Esophagus muscularis mucosa (tissue), 4 donors: ENCODE results near the gene DHRS12. TPM values are rescaled to one million over a fixed set of nuclear protein-coding genes. Genes with fewer than 3 reads are reported as not detected.
A peak's percentile ranks its signal among the peaks of the same experiment; 100 is the strongest.

Source experiments
- DNase-seq: peaks from one replicate; pipeline ENCODE4 v3.0.0-alpha.2; 2017; ENCODE audit errors: extremely low spot score
- H3K27ac ChIP-seq, 4 donors: fragments of 200-600 bp; sonication (generic); replicated peaks in 1 of 4; 1 replicate in 3 of 4; 2 replicates in 1 of 4; pipeline ENCODE4 v1.5.1; 2016 to 2019; ENCODE audit warnings: mild to moderate bottlenecking in 1 of 4
- H3K27me3 ChIP-seq, 4 donors: fragments of 200-600 bp; sonication (generic); one replicate each; pipeline versions ENCODE4 v1.5.1 to v1.6.0; 2016 to 2019
- H3K36me3 ChIP-seq, 4 donors: fragments of 200-600 bp; sonication (generic); one replicate each; pipeline ENCODE4 v1.5.1; 2016 to 2019
- H3K4me1 ChIP-seq, 4 donors: fragments of 200-600 bp; sonication (generic); one replicate each; pipeline ENCODE4 v1.5.1; 2016 to 2019
- H3K4me3 ChIP-seq, 4 donors: fragments of 200-600 bp; sonication (generic); 1 replicate in 2 of 4; 2 replicates in 2 of 4; pipeline ENCODE4 v1.5.1; 2016 to 2019; ENCODE audit warnings: mild to moderate bottlenecking in 4 of 4, moderate library complexity in 1 of 4
- H3K9me3 ChIP-seq, 4 donors: fragments of 200-600 bp; sonication (generic); 1 replicate in 3 of 4; 2 replicates in 1 of 4; pipeline ENCODE4 v1.5.1; 2016 to 2019
- EP300 ChIP-seq: sonication (generic); formaldehyde crosslinking; IDR thresholded peaks from one replicate; pipeline ENCODE4 v1.6.1; 2017; ENCODE audit warnings: antibody characterized with exemption
- POLR2A ChIP-seq: fragments of 450-650 bp; IDR thresholded peaks from one replicate; pipeline ENCODE4 v1.6.1; 2017; ENCODE audit warnings: antibody characterized with exemption, moderate library complexity, mild to moderate bottlenecking, low read depth
- POLR2AphosphoS5 ChIP-seq, 2 donors: sonication (generic); formaldehyde crosslinking; IDR thresholded peaks; one replicate each; pipeline ENCODE4 v1.6.1; 2017; ENCODE audit warnings: antibody characterized with exemption in 2 of 2
- whole genome bisulfite sequencing: methylation state at CpG from one replicate; pipeline ENCODE4 v1.1.5; 2018; 5-methylcytosine and 5-hydroxymethylcytosine counted together
- intact Hi-C: fragments of 100-400 bp; cut with DNase I; formaldehyde crosslinking; loops from one replicate; pipeline ENCODE4 v1.15.1; 2023
- total RNA-seq, 4 donors: library from RNA; depleted of rRNA; stranded (reverse); fragments of >200 nt; gene quantifications; one replicate each; pipeline versions ENCODE4 v1.1.0 to v1.2.1, GENCODE V29; 2016
- TF ChIP-seq, protein P1 (sequence below), 3 experiments: fragments of 200-600 bp in 2 of 3; fragments of 450-650 bp in 1 of 3; sonication (generic) in 2 of 3; IDR thresholded peaks; one replicate each; pipeline ENCODE4 v1.5.1; 2017 to 2019; ENCODE audit warnings: antibody characterized with exemption in 3 of 3, mild to moderate bottlenecking in 2 of 3, moderate library complexity in 1 of 3

The DHRS12 gene
- total RNA-seq, 4 donors from 2014 or later: 10.3 to 18.6 (median 14.9) TPM

DNA sequence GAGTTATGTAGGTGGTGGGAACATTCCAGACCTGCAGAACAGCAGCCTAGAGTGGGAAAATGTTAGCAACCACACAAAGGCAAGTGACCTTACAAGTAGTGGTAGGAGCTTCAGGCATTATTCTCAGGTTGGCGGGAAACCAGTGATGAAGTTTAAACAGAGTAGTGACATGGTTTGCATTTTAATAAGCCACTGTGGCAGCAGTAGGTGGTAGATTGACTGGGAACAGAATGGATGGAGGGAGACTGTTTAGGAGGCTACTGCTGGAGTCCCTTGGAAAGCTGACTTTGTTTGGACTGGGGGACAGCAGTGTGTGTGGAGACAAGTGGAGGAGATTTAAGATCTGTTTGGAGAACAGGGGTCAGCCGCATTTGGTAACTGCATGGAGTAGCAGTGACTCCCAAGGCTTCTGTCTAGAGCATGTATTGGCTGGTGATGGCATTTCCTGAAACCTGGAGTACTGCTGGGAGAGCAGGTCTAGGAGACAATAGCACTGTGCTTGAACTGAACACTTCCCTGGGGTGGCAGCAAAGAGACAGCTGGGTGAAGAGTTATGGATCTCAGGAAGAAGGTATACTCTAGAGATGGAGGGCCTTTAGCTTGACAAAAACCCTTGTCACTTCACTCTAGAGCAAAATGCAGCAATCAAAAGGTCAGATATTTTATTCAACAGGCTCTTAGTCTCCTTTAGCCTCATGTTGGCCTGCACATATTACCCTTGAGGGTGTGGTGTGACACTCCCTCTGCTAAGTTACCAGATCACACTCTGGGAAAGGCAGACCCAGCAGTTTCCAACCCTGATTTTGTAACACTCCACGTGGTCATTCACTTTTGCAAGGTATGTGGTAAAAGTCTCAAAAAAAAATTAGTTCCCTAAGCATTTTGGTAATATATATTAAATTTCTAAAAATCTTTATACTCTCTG, 70.3 kb downstream of the DHRS12 start:
- WGBS: 79% methylated on average over 3 of the region's 3 CpGs
- Histone ChIP-seq H3K27ac (no peak overlapping the region), H3K4me1 (peaks cover 13 to 35% (median 31%) of the 10 kb centered on the region in 4 donors), H3K36me3 (peaks cover 0 to 8% (median 0%) of the 10 kb centered on the region in 4 donors), H3K4me3 (no peak overlapping the region), H3K9me3 (no peaks in the 10 kb centered on the region), H3K27me3 (no peaks in the 10 kb centered on the region)
- TF ChIP-seq POLR2AphosphoS5 (IDR thresholded peaks at IDR 0.05) (no peak), POLR2A (no peak), EP300 (no peak)
- TF ChIP-seq, protein P1, sequence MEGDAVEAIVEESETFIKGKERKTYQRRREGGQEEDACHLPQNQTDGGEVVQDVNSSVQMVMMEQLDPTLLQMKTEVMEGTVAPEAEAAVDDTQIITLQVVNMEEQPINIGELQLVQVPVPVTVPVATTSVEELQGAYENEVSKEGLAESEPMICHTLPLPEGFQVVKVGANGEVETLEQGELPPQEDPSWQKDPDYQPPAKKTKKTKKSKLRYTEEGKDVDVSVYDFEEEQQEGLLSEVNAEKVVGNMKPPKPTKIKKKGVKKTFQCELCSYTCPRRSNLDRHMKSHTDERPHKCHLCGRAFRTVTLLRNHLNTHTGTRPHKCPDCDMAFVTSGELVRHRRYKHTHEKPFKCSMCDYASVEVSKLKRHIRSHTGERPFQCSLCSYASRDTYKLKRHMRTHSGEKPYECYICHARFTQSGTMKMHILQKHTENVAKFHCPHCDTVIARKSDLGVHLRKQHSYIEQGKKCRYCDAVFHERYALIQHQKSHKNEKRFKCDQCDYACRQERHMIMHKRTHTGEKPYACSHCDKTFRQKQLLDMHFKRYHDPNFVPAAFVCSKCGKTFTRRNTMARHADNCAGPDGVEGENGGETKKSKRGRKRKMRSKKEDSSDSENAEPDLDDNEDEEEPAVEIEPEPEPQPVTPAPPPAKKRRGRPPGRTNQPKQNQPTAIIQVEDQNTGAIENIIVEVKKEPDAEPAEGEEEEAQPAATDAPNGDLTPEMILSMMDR (IDR thresholded peaks at IDR 0.05): no peak
- intact Hi-C loops: no loop called here
- DNase-seq: peak; percentile 78

DNA sequence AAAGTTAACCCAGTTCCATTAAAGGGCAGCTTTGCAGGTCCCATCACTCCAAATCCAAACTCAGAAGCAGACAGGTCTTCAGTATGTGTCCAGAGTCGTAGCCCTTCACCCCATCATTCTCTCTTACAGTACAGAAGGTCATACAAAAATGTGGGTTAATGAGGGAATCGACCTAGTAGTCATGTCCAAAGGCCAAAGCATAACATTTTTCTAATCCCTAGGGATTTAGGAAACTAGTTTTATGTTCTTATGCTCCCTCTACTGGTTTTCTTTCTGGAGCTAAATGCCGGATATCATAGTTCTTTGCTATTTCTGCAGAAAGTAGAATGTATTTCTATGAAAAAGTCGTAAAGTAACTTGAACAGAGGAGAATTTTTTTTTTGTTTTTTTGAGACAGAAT, 72.2 kb downstream of the DHRS12 start:
- intact Hi-C loops: no loop called here
- Histone ChIP-seq H3K4me1 (peaks cover 15 to 34% (median 31%) of the 10 kb centered on the region in 4 donors), H3K9me3 (no peaks in the 10 kb centered on the region), H3K36me3 (peaks cover 0 to 15% (median 0%) of the 10 kb centered on the region in 4 donors), H3K27ac (peak overlapping the region in 2 of 4 donors; percentile 68 to 78), H3K27me3 (no peaks in the 10 kb centered on the region), H3K4me3 (no peak overlapping the region)
- TF ChIP-seq, protein P1 (IDR thresholded peaks at IDR 0.05): peak; percentile 14 to 40 (median 23)
- TF ChIP-seq EP300 (no peak), POLR2AphosphoS5 (IDR thresholded peaks at IDR 0.05) (peak in 1 of 2 donors; percentile 23), POLR2A (no peak)
- no peak for DNase-seq
- WGBS: 63% methylated on average over 4 of the region's 4 CpGs

DNA sequence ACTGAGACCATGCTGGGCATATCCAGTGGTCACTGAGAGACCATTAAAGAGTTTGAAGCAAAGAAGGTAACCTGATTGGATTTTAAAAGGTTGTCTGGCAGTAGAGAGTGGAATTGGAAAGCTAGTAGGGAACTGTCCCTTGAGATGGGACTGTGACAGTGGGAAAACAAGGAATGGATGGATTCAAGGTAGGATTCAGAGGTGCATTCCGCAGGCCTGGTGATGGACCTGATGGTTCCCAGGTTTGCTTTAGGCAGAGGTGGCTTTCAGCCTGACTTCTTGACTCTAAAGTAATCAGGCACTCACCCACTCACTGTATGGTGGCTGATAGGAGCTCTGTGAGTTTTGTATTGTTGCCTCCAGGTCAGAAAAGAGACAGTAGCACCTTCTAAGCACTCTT, 73.0 kb downstream of the DHRS12 start:
- intact Hi-C loops: no loop called here
- Histone ChIP-seq H3K9me3 (no peaks in the 10 kb centered on the region), H3K4me1 (peaks cover 20 to 34% (median 31%) of the 10 kb centered on the region in 4 donors), H3K27ac (peak overlapping the region; percentile 60 to 78 (median 65)), H3K36me3 (peaks cover 0 to 15% (median 0%) of the 10 kb centered on the region in 4 donors), H3K4me3 (no peak overlapping the region), H3K27me3 (no peaks in the 10 kb centered on the region)
- DNase-seq: no peak
- TF ChIP-seq, protein P1 (IDR thresholded peaks at IDR 0.05): no peak
- TF ChIP-seq POLR2AphosphoS5 (IDR thresholded peaks at IDR 0.05) (no peak), POLR2A (no peak), EP300 (no peak)
- 100% methylated on average over 1 of the region's 1 CpG for whole genome bisulfite sequencing

DNA sequence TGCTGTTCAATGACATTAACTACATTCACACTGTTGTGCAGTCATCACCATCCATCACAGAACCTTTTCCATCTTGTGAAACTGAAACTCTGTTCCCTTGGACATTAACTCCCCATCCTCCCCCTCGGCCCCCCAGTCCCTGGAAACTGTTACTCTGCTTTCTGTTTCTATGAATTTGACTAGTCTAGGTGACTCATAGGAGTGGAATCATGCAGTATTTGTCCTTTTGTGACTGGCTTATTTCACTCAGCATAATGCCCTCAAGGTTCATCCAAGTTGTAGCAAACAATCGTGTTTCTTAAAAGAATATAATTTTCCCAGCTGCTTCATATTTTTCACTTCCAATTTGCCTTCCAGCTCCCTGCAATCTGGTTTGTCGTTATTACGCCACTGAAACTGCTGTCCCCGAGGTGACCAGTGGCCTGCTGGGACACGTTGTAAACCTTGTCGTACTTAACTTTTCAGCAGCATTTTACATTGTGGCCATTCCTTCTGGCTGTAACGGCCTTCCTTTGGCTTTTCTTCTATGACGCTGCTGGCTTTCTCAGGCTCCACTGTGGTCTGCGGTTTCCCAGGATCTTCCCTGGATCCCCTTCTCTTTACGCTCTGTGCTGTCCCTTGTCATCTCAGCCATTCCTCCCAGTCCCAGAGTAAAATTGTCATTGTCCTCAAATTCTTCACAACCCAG, 74.0 kb downstream of the DHRS12 start:
- Histone ChIP-seq H3K27ac (peak overlapping the region; percentile 60 to 78 (median 65)), H3K36me3 (peaks cover 0 to 11% (median 0%) of the 10 kb centered on the region in 4 donors), H3K9me3 (no peaks in the 10 kb centered on the region), H3K27me3 (no peaks in the 10 kb centered on the region), H3K4me1 (peaks cover 20 to 34% (median 31%) of the 10 kb centered on the region in 4 donors), H3K4me3 (peak overlapping the region in 3 of 4 donors; percentile 0 to 20 (median 15))
- DNase-seq: no peak
- intact Hi-C loops: loop anchor here (10.0 kb wide), 1 partner anchor 145 kb away; the partner anchor contains the start of gene WDFY2
- TF ChIP-seq, protein P1 (IDR thresholded peaks at IDR 0.05): no peak
- TF ChIP-seq POLR2AphosphoS5 (IDR thresholded peaks at IDR 0.05): peak in 1 of 2 donors; percentile 38
- TF ChIP-seq EP300: no peak
- no peak for TF ChIP-seq POLR2A
- WGBS: 40% methylated on average over 11 of the region's 11 CpGs
